ENCODE measurements around the gene MCF2L2.

MCF2L2 gene

GRCh38 chr3:183215591-183216202 lies 212.7 kb downstream of the MCF2L2 start:
- Histone ChIP-seq H3K9me3 (ENCODE audit: control insufficient read depth, low read length) (no peaks in the 10 kb centered on the region), H3K27ac (no peak overlapping the region), H3K4me2 (ENCODE audit: low read length) (no peak overlapping the region), H3K79me2 (no peaks in the 10 kb centered on the region), H2AFZ (no peak overlapping the region), H3K36me3 (ENCODE audit: control insufficient read depth, insufficient read depth, low read length) (no peaks in the 10 kb centered on the region), H3K9ac (no peak overlapping the region), H3K4me1 (no peaks in the 10 kb centered on the region), H3K27me3 (ENCODE audit: control insufficient read depth, insufficient read depth, low read length) (no peaks in the 10 kb centered on the region), H3K4me3 (ENCODE audit: low read depth, low read length) (no peak overlapping the region)
- TF ChIP-seq, protein P1, sequence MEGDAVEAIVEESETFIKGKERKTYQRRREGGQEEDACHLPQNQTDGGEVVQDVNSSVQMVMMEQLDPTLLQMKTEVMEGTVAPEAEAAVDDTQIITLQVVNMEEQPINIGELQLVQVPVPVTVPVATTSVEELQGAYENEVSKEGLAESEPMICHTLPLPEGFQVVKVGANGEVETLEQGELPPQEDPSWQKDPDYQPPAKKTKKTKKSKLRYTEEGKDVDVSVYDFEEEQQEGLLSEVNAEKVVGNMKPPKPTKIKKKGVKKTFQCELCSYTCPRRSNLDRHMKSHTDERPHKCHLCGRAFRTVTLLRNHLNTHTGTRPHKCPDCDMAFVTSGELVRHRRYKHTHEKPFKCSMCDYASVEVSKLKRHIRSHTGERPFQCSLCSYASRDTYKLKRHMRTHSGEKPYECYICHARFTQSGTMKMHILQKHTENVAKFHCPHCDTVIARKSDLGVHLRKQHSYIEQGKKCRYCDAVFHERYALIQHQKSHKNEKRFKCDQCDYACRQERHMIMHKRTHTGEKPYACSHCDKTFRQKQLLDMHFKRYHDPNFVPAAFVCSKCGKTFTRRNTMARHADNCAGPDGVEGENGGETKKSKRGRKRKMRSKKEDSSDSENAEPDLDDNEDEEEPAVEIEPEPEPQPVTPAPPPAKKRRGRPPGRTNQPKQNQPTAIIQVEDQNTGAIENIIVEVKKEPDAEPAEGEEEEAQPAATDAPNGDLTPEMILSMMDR (IDR thresholded peaks at IDR 0.05), result no peak

DNA sequence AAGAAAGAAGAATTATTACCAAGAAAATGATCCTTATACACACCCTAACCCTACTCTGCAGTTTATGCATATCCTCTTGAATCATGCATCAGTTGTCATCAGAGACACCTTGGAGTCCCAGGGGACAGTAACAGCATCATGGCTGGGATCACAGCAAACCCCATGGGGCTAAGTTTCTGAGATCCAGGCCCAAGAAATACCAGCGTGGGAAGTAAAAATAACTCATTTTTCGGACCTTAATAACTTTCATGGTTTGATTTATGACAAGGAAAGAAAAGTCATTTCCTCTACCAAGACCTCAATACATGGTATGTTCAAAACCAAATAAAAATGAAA lies 214.2 kb downstream of the MCF2L2 start:
- H3K79me2 ChIP-seq, result no peaks in the 10 kb centered on the region
- no peak overlapping the region for H3K4me3 ChIP-seq (ENCODE audit: low read depth, low read length)
- no peaks in the 10 kb centered on the region for H3K4me1 ChIP-seq
- no peak overlapping the region for H3K27ac ChIP-seq
- no peak overlapping the region for H2AFZ ChIP-seq
- no peaks in the 10 kb centered on the region for H3K9me3 ChIP-seq (ENCODE audit: control insufficient read depth, low read length)
- H3K27me3 ChIP-seq (ENCODE audit: control insufficient read depth, insufficient read depth, low read length), result no peaks in the 10 kb centered on the region
- H3K4me2 ChIP-seq (ENCODE audit: low read length), result no peak overlapping the region
- H3K36me3 ChIP-seq (ENCODE audit: control insufficient read depth, insufficient read depth, low read length), result no peaks in the 10 kb centered on the region
- TF ChIP-seq, protein P1 (IDR thresholded peaks at IDR 0.05), result no peak
- no peak overlapping the region for H3K9ac ChIP-seq

- H3K36me3 ChIP-seq (ENCODE audit: control insufficient read depth, insufficient read depth, low read length), result no peaks in the 10 kb centered on the region
- H3K27ac ChIP-seq, result no peak overlapping the region
- H3K27me3 ChIP-seq (ENCODE audit: control insufficient read depth, insufficient read depth, low read length), result no peaks in the 10 kb centered on the region
- no peak overlapping the region for H3K9ac ChIP-seq
- TF ChIP-seq, protein P1 (IDR thresholded peaks at IDR 0.05), result no peak
- no peak overlapping the region for H2AFZ ChIP-seq
- no peak overlapping the region for H3K4me3 ChIP-seq (ENCODE audit: low read depth, low read length)
- H3K4me1 ChIP-seq, result no peaks in the 10 kb centered on the region
- H3K9me3 ChIP-seq (ENCODE audit: control insufficient read depth, low read length), result no peaks in the 10 kb centered on the region
- no peaks in the 10 kb centered on the region for H3K79me2 ChIP-seq
- no peak overlapping the region for H3K4me2 ChIP-seq (ENCODE audit: low read length)
Measured at GRCh38 chr3:183213415-183214276, 214.8 kb downstream of the MCF2L2 start.

DNA sequence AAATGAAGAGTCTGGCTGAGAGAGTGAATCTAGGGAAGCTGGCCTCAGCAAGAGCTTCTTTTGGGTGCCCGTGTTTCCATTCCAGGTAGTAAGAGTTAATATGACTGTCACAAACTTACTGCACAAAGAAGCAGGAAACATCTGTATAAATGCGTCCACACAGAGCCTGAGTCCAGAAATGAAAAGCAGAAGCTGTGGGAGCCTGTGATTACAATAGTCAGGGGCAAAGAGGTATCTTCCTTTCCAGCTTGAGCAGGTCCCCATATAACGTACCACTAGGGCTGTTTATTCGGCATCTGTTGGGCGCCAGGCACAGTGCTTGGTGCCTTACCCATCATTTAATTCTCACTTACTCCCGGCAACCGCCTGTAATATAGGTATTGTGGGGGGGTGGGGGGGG lies 215.9 kb downstream of the MCF2L2 start:
- H3K9ac ChIP-seq, result no peak overlapping the region
- H3K79me2 ChIP-seq, result no peaks in the 10 kb centered on the region
- TF ChIP-seq, protein P1 (IDR thresholded peaks at IDR 0.05), result no peak
- no peak overlapping the region for H3K27ac ChIP-seq
- H3K4me2 ChIP-seq (ENCODE audit: low read length), result no peak overlapping the region
- no peaks in the 10 kb centered on the region for H3K36me3 ChIP-seq (ENCODE audit: control insufficient read depth, insufficient read depth, low read length)
- no peak overlapping the region for H3K4me3 ChIP-seq (ENCODE audit: low read depth, low read length)
- no peak overlapping the region for H2AFZ ChIP-seq
- no peaks in the 10 kb centered on the region for H3K4me1 ChIP-seq
- no peaks in the 10 kb centered on the region for H3K27me3 ChIP-seq (ENCODE audit: control insufficient read depth, insufficient read depth, low read length)
- H3K9me3 ChIP-seq (ENCODE audit: control insufficient read depth, low read length), result no peaks in the 10 kb centered on the region
